SK-N-SH treated with all-trans-retinoic acid at 6 μM for 48 hours (cell line): ENCODE results near the gene TLE2.

Experiments
- ARNTL ChIP-seq: fragments of 450-650 bp; formaldehyde crosslinking; IDR thresholded peaks from 2 replicates; pipeline ENCODE4 v1.5.0; 2020; ENCODE audit warnings: low read depth, mild to moderate bottlenecking, moderate library complexity, borderline replicate concordance
- CREB5 ChIP-seq: fragments of 250-450 bp; sonication (Bioruptor Pico); IDR thresholded peaks from 2 replicates; pipeline ENCODE4 v1.5.1; 2020; ENCODE audit warnings: low read depth, mild to moderate bottlenecking, moderate library complexity
- CSDC2 ChIP-seq: fragments of 250-450 bp; sonication (Bioruptor Pico); IDR thresholded peaks from 2 replicates; pipeline ENCODE4 v1.5.0; 2020; ENCODE audit warnings: mild to moderate bottlenecking, moderate library complexity
- CSRNP3 ChIP-seq: fragments of 250-450 bp; sonication (Bioruptor Pico); IDR thresholded peaks from 2 replicates; pipeline ENCODE4 v1.5.1; 2021; ENCODE audit warnings: mild to moderate bottlenecking, moderate library complexity
- RARB ChIP-seq: fragments of 250-450 bp; sonication (Bioruptor Pico); IDR thresholded peaks from 2 replicates; pipeline ENCODE4 v1.8.0; 2021; ENCODE audit warnings: mild to moderate bottlenecking, moderate library complexity
- TCF4 ChIP-seq: fragments of 250-450 bp; sonication (Bioruptor Pico); IDR thresholded peaks from 2 replicates; pipeline ENCODE4 v1.8.0; 2021; ENCODE audit warnings: mild to moderate bottlenecking, moderate library complexity, borderline replicate concordance
- ZFP3 ChIP-seq: fragments of 250-450 bp; sonication (Bioruptor Pico); IDR thresholded peaks from 2 replicates; pipeline ENCODE4 v1.5.0; 2020; ENCODE audit warnings: mild to moderate bottlenecking, moderate library complexity
- ZNF70 ChIP-seq: fragments of 450-650 bp; formaldehyde crosslinking; IDR thresholded peaks from 2 replicates; pipeline ENCODE4 v1.5.0; 2020; ENCODE audit warnings: mild to moderate bottlenecking, moderate library complexity
- ZNF8 ChIP-seq: fragments of 450-650 bp; formaldehyde crosslinking; IDR thresholded peaks from 2 replicates; pipeline ENCODE4 v1.5.0; 2020; ENCODE audit warnings: mild to moderate bottlenecking, moderate library complexity

DNA sequence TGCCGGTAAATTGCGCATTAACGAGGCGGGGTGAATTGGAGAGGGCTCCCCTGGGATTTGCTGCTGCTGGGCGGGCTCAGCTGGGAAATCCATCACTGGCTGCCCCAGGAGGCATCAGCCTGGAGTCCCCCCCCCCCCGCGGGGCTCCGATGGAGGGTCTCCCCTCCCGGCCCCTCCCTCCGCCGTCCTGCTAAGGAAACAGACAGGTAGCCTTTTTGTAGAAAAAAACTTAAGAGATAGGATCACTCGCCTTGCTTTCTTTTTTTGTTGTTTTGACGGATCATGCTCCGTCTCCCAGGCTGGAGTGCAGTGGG is 44.9 kb downstream of the TLE2 start:
- TF ChIP-seq ZFP3 (CRISPR knock-in tag) (no peak), CSRNP3 (CRISPR knock-in tag) (no peak), ZNF70 (CRISPR knock-in tag) (no peak), CSDC2 (no peak), CREB5 (CRISPR knock-in tag) (no peak), RARB (CRISPR knock-in tag) (no peak), ZNF8 (no peak), ARNTL (CRISPR knock-in tag) (no peak), TCF4 (CRISPR knock-in tag) (no peak)
